GM19238 (cell line): ENCODE data around the gene TMEM176B.
"Not testable (repeated sequence)": the region's sequence is repeated elsewhere in the genome, so short reads cannot be mapped to it uniquely, and the experiment has no call there.

Source experiments
- DNase-seq: peaks from one replicate; pipeline ENCODE4 v3.0.0; 2011; ENCODE audit warnings: low spot score; ENCODE audit not compliant: insufficient read length

Gene TMEM176B

DNA sequence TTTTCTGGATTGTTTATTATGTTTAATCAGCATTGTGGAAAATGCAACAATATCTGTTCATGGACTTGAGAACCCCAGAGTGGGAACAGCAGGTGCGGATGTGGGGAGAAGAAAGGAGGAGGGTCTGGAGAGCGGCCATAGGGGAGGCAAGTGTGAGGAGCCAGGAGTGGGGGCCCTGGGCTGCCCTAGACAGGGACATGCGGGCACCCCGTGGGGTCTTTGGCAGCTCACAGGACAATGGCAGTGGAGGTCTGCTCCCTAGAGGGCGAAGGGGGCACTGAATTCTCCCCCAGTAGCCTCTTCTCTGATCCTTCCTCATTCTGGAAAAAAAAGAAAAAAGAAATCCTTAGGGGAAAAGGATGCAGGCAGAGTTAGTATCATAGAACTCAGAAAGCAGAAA, 8.9 kb downstream of the TMEM176B start:
- no peak for DNase-seq

DNA sequence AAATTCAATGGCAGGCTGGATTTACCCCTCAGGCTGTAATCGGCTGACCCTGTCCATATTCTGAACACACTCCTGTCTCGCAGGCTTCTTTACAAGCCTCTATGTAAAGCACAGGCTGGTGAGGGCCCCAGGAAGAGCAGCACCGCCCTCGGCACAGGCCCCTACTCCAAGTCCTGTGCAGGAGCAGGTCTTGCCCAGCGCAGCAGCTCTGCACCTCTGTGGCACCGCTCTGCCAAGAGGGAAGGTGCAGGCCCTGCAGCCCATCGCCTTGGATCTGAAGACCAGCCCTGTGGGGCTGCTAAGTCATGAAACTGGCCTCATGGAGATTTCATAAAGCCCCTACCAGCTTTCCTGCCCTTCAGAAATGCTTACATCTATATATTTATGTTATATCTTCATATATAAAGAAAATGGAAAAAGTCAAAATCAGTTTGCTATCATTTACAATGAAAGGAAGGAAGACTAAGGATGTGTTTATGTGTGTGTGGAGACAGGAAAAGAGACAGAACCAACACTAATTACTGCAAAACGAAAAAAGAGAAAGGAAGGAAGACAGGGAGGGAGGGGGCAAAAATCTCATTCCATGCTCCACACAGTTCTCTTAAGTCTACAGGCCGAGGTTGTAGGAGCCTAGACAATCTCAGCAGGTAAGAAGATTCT, 9.6 kb downstream of the TMEM176B start:
- no peak for DNase-seq

DNA sequence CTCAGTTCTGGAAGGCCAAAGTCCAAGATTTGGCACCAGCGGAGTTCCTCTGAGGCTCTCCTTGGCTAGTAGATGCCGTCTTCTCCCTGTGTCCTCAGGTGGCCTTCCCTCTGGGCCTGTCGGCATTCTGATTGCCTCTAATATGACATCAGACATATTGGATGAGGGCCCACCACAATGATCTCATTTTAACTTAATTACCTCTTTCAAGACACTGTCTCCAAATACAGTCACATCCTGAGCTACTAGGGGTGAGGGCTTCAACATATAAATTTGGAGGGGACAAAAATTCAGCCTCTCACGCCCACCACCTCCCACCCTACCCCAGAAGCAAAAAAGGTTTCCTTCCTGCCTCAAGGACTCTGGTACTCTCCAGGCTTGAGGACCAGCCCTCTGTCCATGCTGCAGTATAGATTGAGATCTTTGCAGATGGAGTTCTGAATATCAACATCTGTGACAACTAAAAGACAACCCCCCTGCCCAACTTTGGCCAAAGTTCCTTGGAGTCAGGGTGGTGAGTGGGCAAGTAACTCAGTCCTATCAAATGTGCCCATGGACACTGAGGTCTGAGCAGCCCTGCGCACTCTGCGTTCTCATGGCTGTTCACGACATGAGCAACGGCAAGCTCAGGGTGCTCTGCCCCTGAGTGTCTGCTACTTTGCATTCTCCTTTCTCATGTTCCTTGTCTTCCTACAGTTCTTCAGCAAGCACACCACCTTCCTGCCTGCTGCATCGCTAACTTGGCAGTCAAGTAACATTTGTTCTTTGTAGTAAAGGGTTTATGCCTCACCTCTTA, 11.5 kb downstream of the TMEM176B start:
- no peak for DNase-seq

DNA sequence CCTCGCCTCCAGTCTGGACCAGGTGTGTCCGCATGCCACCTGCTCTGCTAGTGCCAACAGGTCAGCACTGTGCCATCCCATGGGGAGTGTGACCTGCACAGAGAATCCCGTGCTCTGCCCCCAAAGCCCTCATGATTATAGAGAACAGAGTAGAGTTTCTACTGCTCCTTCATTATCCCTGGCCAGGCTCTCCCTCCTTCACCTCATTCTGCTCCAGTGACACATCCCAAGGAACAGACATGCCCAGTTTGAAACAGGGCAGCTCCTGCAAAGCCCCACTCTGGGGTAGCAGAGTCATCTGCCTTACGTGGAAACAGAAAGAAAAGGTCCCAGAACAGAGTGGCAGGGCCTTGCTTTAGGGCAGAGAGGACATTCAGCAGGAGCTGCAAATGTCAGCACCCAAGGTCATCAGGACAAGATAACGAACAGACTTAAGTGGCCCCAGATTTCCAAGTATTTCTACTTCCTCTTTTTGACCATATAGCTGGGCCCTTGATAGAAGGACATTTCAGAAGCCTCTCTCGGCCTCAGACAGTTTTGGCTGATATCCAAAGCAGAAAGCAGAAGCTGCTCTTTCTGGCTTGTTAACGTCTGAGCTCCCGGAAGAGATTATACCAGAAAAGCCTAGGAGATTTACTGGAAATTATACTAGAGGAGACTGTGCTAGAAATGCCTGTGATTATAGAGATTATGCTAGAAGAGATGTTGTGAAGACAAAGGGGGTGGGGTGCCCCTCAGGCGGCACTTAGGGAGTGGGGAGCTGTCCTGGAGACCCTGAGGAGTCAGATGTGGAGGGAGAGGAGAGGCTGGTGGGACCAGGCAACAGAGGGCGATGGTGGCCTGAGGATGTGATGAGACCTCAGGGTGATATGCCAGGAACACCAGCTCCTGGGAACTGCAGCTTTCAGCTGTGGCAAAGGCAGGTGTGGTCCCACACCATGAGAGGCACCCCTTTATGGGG, 12.6 kb downstream of the TMEM176B start:
- no peak for DNase-seq

DNA sequence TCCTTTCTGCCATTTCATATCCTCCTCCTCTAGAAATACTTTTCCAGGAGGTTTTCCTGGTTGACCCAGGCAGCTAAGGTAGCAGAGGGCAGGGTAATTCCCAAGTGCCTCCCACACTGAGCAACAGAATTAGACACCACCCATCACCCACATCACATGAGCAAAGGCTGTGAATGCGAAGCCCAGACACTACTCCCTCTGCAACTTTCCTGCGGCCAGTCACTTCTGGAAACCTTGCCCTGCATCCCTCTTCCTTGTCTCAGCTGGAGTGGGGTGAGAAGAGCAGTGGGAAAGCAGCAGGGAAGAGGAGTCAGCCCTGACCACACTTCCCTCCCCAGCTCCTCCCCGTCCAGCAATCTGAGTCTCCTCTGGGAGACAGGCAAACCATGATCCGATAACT, 15.2 kb downstream of the TMEM176B start:
- DNase-seq = no peak

DNA sequence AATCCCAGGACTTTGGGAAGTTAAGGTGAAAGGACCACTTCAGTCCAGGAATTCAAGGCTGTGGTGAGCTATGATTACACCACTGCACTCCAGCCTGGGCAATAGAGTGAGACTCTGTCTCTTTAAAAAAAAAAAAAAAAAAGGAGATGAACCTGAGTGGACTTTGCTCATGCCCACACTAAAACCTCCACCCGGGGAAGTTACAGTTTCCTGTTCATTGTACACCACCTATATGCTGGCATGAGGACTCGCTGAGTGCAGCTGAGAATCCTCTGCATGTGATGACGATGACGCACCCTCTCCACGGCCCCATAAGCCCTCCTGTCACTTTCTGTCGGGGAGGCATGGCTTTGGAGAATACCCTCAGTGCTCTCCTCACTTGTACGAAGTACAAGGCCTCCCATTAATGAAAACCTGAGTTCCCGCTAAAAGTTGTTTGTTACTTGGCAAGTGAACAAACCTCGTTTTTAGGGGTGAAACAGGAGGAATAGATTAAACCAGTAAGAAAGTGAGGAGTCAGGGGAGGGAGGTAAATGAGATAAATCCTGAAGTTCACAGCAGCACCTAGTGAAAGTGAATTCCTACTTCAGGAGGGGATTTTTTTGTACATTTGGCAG, 15.9 kb downstream of the TMEM176B start:
- no peak for DNase-seq

DNA sequence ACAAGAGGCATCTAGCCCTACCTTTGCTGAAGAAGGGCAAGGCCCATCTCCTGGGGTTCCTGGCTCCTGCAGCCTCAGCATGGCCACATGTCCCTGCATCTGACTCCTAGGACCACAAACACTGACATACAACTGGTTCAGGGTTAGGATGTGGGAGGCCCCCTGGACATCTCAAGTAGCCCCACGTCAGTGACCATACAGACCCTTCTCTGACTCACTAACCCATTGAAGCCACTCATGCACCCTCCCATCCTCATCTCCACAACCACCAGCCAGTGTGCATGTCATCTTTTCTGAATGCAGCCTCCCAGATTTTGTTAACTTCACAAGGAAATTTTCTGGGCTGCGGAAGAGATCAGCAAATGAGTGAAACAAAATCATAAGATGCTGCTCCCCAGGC, 18.2 kb downstream of the TMEM176B start:
- DNase-seq = no peak

DNA sequence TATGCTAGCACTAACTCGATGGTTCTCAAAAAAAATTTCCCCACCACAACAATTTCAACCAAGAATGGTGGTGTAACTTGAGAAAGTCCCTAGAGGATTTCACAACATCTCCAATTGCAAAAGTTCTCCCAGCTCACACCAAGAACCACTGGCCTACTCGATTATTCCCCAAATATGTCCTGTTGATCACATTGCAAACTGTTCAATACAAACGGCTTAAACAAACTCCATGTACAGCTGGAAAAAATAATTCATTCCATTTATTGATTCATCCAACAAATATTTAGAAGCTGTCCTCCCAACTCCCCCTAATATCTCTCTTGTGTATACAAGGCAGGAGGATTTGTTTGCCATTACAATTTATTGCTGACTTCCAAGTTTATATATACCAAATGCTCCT, 19.1 kb downstream of the TMEM176B start:
- DNase-seq = no peak

DNA sequence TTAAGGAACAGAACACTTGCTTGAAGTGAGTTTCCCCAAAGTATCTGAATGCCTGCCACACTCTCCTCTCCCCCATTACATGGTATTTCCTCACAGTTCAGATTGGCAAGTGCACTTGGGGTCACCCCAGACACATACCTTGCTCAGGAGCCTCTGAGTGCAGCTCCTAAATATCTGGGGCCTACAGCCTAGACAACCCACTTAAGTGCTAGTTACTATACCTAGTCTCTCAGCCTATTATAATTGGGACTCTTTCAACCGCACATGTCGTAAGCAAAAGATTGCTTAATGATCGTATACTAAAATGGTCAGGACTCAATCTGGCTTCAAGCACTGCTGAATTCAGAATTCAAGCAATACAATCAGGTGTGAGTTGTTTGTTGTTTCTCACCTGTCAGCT, 19.9 kb downstream of the TMEM176B start:
- no peak for DNase-seq

DNA sequence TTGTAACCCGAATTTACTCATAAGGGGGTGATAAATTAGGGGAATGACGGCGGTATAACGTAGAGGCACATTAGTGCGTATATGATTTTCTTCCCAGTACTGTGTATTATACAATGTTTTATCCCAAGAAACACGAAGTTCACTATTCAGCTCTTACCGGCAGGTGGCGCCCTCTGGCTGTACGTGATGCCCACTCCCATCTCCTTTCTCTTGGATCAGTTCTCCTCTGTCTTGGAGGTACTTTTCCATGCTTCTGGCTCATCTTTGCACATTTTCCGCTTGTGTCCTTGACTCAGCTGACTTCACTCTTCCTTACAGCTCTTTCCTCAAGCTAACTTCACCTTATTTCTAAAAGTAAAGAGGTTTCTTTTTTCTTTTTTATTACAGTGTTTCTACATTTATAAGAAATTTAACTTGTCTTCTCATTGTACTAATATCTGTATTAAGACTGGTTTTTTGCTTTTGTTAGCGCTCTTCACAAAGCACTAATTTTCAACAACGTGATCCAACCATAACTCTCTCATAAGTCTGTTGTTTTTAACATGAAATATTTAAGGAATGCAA, 21.3 kb downstream of the TMEM176B start:
- DNase-seq = no peak

DNA sequence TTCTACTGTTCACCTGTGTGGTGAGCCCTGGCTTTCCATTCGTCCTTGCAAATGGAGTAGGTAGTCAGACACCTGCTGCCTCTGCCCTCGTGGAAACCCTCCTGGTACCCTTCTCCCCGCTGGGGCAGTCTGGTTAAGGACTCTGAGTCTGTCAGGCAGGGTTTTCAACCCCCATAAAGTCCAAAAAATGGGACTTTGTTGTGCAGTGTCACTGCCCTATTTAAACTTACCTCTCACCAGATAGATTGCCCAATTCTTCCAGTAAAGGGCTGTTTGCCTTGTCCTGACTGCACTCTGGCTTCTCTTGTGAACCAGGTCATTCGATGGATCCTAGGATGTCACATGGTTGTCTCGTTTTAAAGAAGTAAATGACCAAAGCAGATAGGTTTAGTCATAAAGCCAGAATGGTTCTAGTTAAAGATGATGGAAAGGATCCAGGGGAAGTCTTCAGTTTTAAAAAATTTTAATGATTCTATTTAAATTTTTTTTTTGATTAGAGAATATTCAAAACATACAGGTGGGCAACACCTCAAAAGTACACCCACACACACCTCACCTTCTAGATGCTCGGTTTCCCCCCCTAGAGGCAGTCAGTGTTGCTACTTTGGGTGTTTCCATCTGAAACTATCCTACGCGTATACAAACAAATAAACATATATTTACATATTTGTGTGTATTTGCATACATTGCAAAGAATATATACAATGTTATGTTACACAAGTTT, 22.0 kb downstream of the TMEM176B start:
- no peak for DNase-seq

DNA sequence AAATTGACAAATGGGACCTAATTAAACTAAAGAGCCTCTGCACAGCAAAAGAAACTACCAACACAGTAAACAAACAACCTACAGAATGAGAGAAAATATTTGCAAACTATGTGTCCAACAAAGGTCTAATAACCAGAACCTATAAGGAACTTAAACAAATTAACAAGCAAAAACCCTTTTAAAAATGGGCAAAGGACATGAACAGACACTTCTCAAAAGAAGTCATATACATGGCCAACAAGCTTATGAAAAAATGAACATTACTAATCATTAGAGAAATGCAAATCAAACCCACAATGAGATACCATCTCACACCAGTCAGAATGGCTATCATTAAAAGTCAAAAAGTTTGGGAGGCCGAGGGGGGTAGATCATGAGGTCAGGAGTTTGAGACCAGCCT, 26.0 kb downstream of the TMEM176B start:
- DNase-seq = not testable (repeated sequence)

DNA sequence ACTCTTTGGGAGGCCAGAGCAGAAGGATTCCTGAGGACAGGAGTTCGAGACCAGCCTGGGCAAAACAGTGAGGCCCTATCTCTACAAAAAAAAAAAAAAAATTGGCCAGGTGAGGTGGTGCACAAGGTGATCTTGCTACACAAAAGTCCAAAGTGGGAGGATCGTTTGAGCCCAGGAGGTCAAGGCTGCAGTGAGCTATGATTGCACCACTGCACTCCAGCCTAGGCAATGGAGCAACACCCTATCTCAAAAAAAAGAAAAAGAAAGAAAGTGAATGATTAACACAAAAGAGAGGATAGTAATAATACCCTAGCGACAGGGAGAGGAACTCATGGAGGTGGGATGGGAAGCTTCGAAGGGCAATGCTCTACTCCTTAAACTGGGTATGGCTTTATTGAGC, 30.4 kb downstream of the TMEM176B start:
- no peak for DNase-seq

DNA sequence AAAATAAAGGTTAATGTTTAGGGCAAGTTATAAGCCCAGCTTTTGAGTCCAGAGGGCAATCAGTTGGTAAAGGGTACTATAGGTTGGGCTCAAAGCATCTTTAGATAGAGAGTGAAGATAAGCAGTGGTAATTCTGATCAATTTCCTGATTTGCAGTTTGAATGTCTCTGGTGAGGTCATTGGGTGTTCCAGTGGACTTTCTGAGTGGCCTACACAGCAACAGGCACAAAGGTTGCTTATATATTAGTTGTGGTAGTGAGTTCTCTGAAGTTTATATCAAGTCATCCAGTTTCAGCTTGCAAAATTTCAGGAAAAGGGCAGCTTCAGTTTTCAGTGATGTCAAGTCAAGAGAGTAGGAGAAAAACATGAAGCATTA, 33.8 kb downstream of the TMEM176B start:
- DNase-seq = no peak

DNA sequence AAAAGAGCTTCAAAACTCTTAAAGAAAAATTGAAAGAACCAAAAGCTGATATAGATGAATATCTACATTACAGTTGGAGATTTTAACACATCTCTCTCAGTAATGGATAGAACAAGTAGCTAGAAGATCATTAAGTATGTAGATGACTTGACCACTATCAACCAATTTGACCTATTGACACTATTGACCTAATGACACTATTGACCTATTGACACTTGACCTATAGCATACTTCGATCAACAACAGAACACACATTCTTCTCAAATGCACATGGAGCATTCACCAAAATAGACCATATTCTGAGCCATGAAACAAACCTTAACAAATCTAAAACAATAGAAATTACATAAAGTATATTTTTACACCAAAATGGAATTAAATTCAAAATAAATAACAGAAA, 40.7 kb downstream of the TMEM176B start:
- DNase-seq = no peak

DNA sequence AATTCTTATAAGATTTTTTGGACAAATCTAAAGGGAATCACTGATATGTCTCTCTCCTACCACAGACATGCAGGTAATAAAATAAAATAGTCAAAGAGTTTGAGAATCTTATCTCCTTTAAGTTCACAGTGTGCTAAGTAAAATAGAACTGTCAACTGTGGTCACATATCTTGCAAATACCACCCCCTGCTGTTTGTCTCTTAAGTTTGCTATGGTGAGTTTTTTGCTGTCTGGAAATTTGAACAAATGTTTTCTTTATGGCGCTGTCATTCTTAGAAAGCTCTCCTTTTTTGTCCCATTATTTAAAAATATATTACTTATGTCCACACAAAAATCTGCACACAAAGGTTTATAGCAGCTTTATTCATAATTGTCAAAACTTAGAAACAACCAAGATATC, 43.3 kb downstream of the TMEM176B start:
- no peak for DNase-seq

DNA sequence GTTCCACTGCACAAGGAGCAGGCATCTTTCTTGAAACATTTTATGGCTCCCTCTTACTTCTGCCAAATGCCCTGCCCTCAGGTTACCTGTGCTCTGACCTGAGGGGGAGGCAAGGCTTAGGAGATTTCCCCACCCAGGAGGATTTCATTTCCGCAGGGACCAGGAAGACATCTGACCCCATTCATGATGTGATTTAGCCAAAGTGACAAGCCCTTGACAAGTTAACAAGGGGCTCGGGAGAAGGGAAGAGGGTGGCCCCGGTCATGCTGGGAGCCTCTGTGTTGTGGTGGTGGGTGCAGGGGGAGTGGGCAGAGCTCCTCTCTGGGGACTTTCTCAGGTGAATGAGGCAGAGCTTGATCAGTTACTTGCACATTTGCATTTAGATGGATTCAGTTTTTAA, 44.0 kb downstream of the TMEM176B start:
- DNase-seq = no peak

DNA sequence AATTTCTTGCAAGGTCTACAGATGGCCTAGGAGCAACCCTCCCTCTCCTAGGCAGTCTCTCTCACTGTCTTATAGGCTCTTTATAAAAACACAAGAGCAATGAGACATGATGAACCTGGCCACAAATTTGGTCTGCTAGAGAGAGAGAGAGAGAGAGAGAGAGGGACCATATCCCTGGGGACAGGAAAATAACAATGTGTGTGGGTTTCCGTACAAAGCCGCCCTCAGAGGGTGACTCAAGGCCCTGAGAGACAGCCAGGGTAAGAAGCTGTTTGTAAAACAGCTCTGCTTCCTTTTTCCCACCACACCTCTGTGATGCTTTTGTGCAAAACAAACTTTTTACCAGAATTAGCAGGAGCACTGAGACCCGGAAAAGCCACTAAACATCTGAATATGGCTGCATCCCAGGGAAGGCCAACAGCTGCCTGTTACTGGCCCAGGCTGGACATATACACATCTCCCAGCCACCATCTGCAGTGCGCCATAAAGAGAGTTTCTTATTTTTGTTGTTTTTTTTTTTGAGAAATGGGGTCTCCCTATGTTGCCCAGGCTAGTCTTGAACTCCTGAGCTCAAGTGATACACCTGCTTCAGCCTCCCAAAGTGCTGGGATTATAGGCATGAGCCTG, 44.6 kb downstream of the TMEM176B start:
- DNase-seq = no peak

DNA sequence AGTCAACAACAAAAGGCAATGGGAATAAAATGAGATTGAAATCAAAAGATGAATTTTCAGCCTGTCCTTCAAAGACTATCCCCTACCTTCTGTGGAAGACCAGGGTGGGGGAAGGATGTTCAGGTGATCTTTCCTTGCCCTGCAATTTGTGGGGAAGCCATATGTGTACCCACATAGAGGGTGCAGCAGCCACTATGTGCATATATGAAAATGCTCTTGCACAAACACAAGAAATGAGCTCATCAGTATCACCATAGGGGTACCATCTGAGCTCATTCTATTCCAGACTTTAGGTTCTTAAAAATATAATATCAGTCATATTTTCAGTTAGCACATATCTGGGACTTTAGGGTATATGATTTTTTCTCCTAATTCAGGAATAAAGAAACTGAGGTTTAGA, 45.2 kb downstream of the TMEM176B start:
- no peak for DNase-seq
